HAP-1 (cell line): ENCODE data around the gene FUS.
"Not testable (repeated sequence)": the region's sequence is repeated elsewhere in the genome, so short reads cannot be mapped to it uniquely, and the experiment has no call there.

ENCODE experiments used
- DNase-seq, 2 experiments: peaks; one replicate each; pipeline ENCODE4 v3.0.0-alpha.2; 2016 to 2020; ENCODE audit warnings: low spot score in 2 of 2
- H3K27me3 ChIP-seq: fragments of 250-450 bp; sonication (Bioruptor Pico); 2 replicates; pipeline ENCODE4 v1.5.1; 2020; ENCODE audit warnings: low read depth, mild to moderate bottlenecking, moderate library complexity
- H3K36me3 ChIP-seq: fragments of 250-450 bp; sonication (Bioruptor Pico); replicated peaks from 2 replicates; pipeline ENCODE4 v1.5.1; 2020; ENCODE audit warnings: mild to moderate bottlenecking
- H3K4me1 ChIP-seq: fragments of 250-450 bp; sonication (Bioruptor Pico); 2 replicates; pipeline ENCODE4 v1.5.1; 2020; ENCODE audit warnings: mild to moderate bottlenecking
- H3K4me3 ChIP-seq: fragments of 250-450 bp; sonication (Bioruptor Pico); 2 replicates; pipeline ENCODE4 v1.5.1; 2020; ENCODE audit warnings: mild to moderate bottlenecking, moderate library complexity
- H3K9me3 ChIP-seq: fragments of 250-450 bp; sonication (Bioruptor Pico); 2 replicates; pipeline ENCODE4 v1.5.1; 2020; ENCODE audit warnings: mild to moderate bottlenecking, moderate library complexity
- in situ Hi-C: fragments of 300-500 bp; cut with MboI; formaldehyde crosslinking; loops from 3 replicates; pipeline ENCODE4 v1.14.3; 2020; ENCODE audit warnings: low sequenced_read_pairs, inconsistent platforms, mixed read lengths

Gene FUS

GRCh38 chr16:31179747-31180459, at the start of gene FUS:
Gene FUS, plus strand, starts transcription at chr16:31180139. Its CDS starts 76 bp downstream, at chr16:31180215.
- no peaks in the 10 kb centered on the region for H3K9me3 ChIP-seq
- DNase-seq = peak; percentile 75 to 91
- H3K36me3 ChIP-seq = peaks cover 46% of the 10 kb centered on the region
- peak within 1 kb of the TSS; percentile 99 for H3K4me3 ChIP-seq
- H3K4me1 ChIP-seq = peaks cover 13% of the 10 kb centered on the region
- H3K27me3 ChIP-seq = no peaks in the 10 kb centered on the region
- in situ Hi-C loops = no loop called here

- Histone ChIP-seq H3K4me3 (no peak overlapping the region), H3K9me3 (no peaks in the 10 kb centered on the region), H3K4me1 (peaks cover 20% of the 10 kb centered on the region), H3K27me3 (no peaks in the 10 kb centered on the region), H3K36me3 (peaks cover 34% of the 10 kb centered on the region)
- in situ Hi-C loops = no loop called here
- no peak for DNase-seq
Measured at GRCh38 chr16:31130336-31130891, 49.5 kb upstream of the FUS start.

- in situ Hi-C loops = no loop called here
- H3K36me3 ChIP-seq = peaks cover 34% of the 10 kb centered on the region
- no peaks in the 10 kb centered on the region for H3K27me3 ChIP-seq
- no peak overlapping the region for H3K4me3 ChIP-seq
- no peak for DNase-seq
- no peaks in the 10 kb centered on the region for H3K9me3 ChIP-seq
- peaks cover 20% of the 10 kb centered on the region for H3K4me1 ChIP-seq
Measured at GRCh38 chr16:31130899-31131298, 49.0 kb upstream of the FUS start.

GRCh38 chr16:31131416-31131815, 48.5 kb upstream of the FUS start:
- Histone ChIP-seq H3K4me3 (no peak overlapping the region), H3K27me3 (no peaks in the 10 kb centered on the region), H3K4me1 (peaks cover 20% of the 10 kb centered on the region), H3K36me3 (peaks cover 34% of the 10 kb centered on the region), H3K9me3 (no peaks in the 10 kb centered on the region)
- no peak for DNase-seq
- in situ Hi-C loops = no loop called here

- DNase-seq = no peak
- Histone ChIP-seq H3K9me3 (no peaks in the 10 kb centered on the region), H3K27me3 (no peaks in the 10 kb centered on the region), H3K4me3 (no peak overlapping the region), H3K36me3 (peaks cover 34% of the 10 kb centered on the region), H3K4me1 (peaks cover 20% of the 10 kb centered on the region)
- in situ Hi-C loops = no loop called here
Measured at GRCh38 chr16:31131841-31132271, 48.1 kb upstream of the FUS start.

GRCh38 chr16:31132303-31132979, 47.5 kb upstream of the FUS start:
- in situ Hi-C loops = no loop called here
- DNase-seq = no peak
- no peak overlapping the region for H3K4me3 ChIP-seq
- H3K4me1 ChIP-seq = peaks cover 20% of the 10 kb centered on the region
- no peaks in the 10 kb centered on the region for H3K27me3 ChIP-seq
- H3K9me3 ChIP-seq = no peaks in the 10 kb centered on the region
- peaks cover 28% of the 10 kb centered on the region for H3K36me3 ChIP-seq

GRCh38 chr16:31133046-31133501, 46.9 kb upstream of the FUS start:
- DNase-seq = no peak
- in situ Hi-C loops = no loop called here
- H3K27me3 ChIP-seq = no peaks in the 10 kb centered on the region
- H3K36me3 ChIP-seq = peaks cover 21% of the 10 kb centered on the region
- no peak overlapping the region for H3K4me3 ChIP-seq
- H3K4me1 ChIP-seq = peaks cover 20% of the 10 kb centered on the region
- H3K9me3 ChIP-seq = no peaks in the 10 kb centered on the region

- Histone ChIP-seq H3K9me3 (no peaks in the 10 kb centered on the region), H3K4me3 (no peak overlapping the region), H3K4me1 (peaks cover 20% of the 10 kb centered on the region), H3K36me3 (peaks cover 17% of the 10 kb centered on the region), H3K27me3 (no peaks in the 10 kb centered on the region)
- in situ Hi-C loops = no loop called here
- peak; percentile 73 to 82 for DNase-seq
Measured at GRCh38 chr16:31134091-31134571, 45.8 kb upstream of the FUS start.

GRCh38 chr16:31134625-31135534, 45.1 kb upstream of the FUS start:
- H3K4me1 ChIP-seq = peaks cover 20% of the 10 kb centered on the region
- H3K9me3 ChIP-seq = no peaks in the 10 kb centered on the region
- H3K27me3 ChIP-seq = no peaks in the 10 kb centered on the region
- peak in 1 of 2 experiments; percentile 49 for DNase-seq
- H3K36me3 ChIP-seq = peaks cover 11% of the 10 kb centered on the region
- no peak overlapping the region for H3K4me3 ChIP-seq
- in situ Hi-C loops = no loop called here

- Histone ChIP-seq H3K4me3 (no peak within 1 kb of the TSS), H3K4me1 (peaks cover 20% of the 10 kb centered on the region), H3K36me3 (peaks cover 11% of the 10 kb centered on the region), H3K9me3 (no peaks in the 10 kb centered on the region), H3K27me3 (no peaks in the 10 kb centered on the region)
- in situ Hi-C loops = no loop called here
- peak in 1 of 2 experiments; percentile 42 for DNase-seq
Measured at GRCh38 chr16:31135535-31136286, 44.2 kb upstream of the FUS start, which contains the start of gene PRSS8. Gene PRSS8, minus strand, starts transcription at chr16:31135727. Its CDS starts 229 bp downstream, at chr16:31135498.

GRCh38 chr16:31136287-31136662, 43.7 kb upstream of the FUS start:
- in situ Hi-C loops = no loop called here
- Histone ChIP-seq H3K36me3 (peaks cover 7% of the 10 kb centered on the region), H3K27me3 (no peaks in the 10 kb centered on the region), H3K9me3 (no peaks in the 10 kb centered on the region), H3K4me3 (no peak overlapping the region), H3K4me1 (peaks cover 20% of the 10 kb centered on the region)
- DNase-seq = no peak

- peaks cover 27% of the 10 kb centered on the region for H3K4me1 ChIP-seq
- H3K4me3 ChIP-seq, DNase-seq, H3K27me3 ChIP-seq, H3K9me3 ChIP-seq, H3K36me3 ChIP-seq, in situ Hi-C loops: not testable (repeated sequence)
Measured at GRCh38 chr16:31136822-31137499, 43.0 kb upstream of the FUS start.
